Measurements from ENCODE around the gene BTBD2. TPM values are rescaled to one million over a fixed set of nuclear protein-coding genes. Genes with fewer than 3 reads are reported as not detected.
A peak's percentile ranks its signal among the peaks of the same experiment; 100 is the strongest.

Gene BTBD2
- total and polyA plus RNA-seq, 2 of the 13 experiments (the other 11 are each of a cell fraction or from before 2014, with no cell fraction given): 28.1 to 45.3 TPM

- no peak for TF ChIP-seq MIXL1 (CRISPR knock-in tag; IDR thresholded peaks at IDR 0.05)
- TF ChIP-seq GZF1 (CRISPR knock-in tag; IDR thresholded peaks at IDR 0.05): no peak
- peak; percentile 53; the same call in 1 of the 2 replicates for TF ChIP-seq ZNF724P (CRISPR knock-in tag; IDR thresholded peaks at IDR 0.05; ENCODE audit: borderline replicate concordance)
- no peak for TF ChIP-seq KDM1A (CRISPR knock-in tag; IDR thresholded peaks at IDR 0.05)
- TF ChIP-seq FIP1L1 (IDR thresholded peaks at IDR 0.05; ENCODE audit: borderline replicate concordance, insufficient read depth, low read depth, low read length): no peak
- TF ChIP-seq ZNF878 (CRISPR knock-in tag; IDR thresholded peaks at IDR 0.05): no peak
- TF ChIP-seq IRF9 (CRISPR knock-in tag; IDR thresholded peaks at IDR 0.05; ENCODE audit: borderline replicate concordance): no peak
- TF ChIP-seq CTCF (CRISPR knock-in tag; IDR thresholded peaks at IDR 0.05): peak; percentile 11; the same call in 1 of the 2 replicates
- 0 out of 2 replicates have a peak, but pooled peaks have one; percentile 9 for TF ChIP-seq HNF4A (CRISPR knock-in tag; IDR thresholded peaks at IDR 0.05)
- TF ChIP-seq CSRNP1 (CRISPR knock-in tag; IDR thresholded peaks at IDR 0.05): no peak
- no peak for TF ChIP-seq THRA (CRISPR knock-in tag; IDR thresholded peaks at IDR 0.05; ENCODE audit: borderline replicate concordance)
- TF ChIP-seq FOXO1 (CRISPR knock-in tag; IDR thresholded peaks at IDR 0.05): peak; percentile 16; the same call in 1 of the 2 replicates
- TF ChIP-seq ZNF790 (CRISPR knock-in tag; IDR thresholded peaks at IDR 0.05; ENCODE audit: borderline replicate concordance): no peak
- TF ChIP-seq IRF2 (CRISPR knock-in tag; IDR thresholded peaks at IDR 0.05): no peak
- TF ChIP-seq PLRG1 (conservative IDR thresholded peaks at IDR 0.05): no peak
- no peak; the same call in 1 of the 2 replicates for TF ChIP-seq GABPB1 (CRISPR knock-in tag; IDR thresholded peaks at IDR 0.05)
- 0 out of 2 replicates have a peak, but pooled peaks have one; percentile 53 for TF ChIP-seq REL (CRISPR knock-in tag; conservative IDR thresholded peaks at IDR 0.05)
- TF ChIP-seq ZBTB42 (CRISPR knock-in tag; IDR thresholded peaks at IDR 0.05): 0 out of 2 replicates have a peak, but pooled peaks have one; percentile 9
- TF ChIP-seq ARHGAP35 (CRISPR knock-in tag; IDR thresholded peaks at IDR 0.05; ENCODE audit: borderline replicate concordance): peak; percentile 31; the same call in 1 of the 2 replicates
- TF ChIP-seq SNRNP70 (IDR thresholded peaks at IDR 0.05; ENCODE audit: low read depth, low read length): no peak
- no peak; the same call in 1 of the 2 replicates for TF ChIP-seq ZNF607 (CRISPR knock-in tag; IDR thresholded peaks at IDR 0.05; ENCODE audit: borderline replicate concordance)
- TF ChIP-seq RELA (CRISPR knock-in tag; IDR thresholded peaks at IDR 0.05): no peak
These were observed 45.5 kb upstream of the BTBD2 start (continued) for GRCh38 chr19:2060884-2061494.

All from HepG2 (cell line).